ENCODE results near the gene NAT16. TPM values are rescaled to one million over a fixed set of nuclear protein-coding genes. Genes with fewer than 3 reads are reported as not detected.
A peak's percentile ranks its signal among the peaks of the same experiment; 100 is the strongest.

The NAT16 gene
- total and polyA plus RNA-seq, 2 of the 13 experiments (the other 11 are each of a cell fraction or from before 2014, with no cell fraction given), result 0.04 TPM; not detected in 1

DNA sequence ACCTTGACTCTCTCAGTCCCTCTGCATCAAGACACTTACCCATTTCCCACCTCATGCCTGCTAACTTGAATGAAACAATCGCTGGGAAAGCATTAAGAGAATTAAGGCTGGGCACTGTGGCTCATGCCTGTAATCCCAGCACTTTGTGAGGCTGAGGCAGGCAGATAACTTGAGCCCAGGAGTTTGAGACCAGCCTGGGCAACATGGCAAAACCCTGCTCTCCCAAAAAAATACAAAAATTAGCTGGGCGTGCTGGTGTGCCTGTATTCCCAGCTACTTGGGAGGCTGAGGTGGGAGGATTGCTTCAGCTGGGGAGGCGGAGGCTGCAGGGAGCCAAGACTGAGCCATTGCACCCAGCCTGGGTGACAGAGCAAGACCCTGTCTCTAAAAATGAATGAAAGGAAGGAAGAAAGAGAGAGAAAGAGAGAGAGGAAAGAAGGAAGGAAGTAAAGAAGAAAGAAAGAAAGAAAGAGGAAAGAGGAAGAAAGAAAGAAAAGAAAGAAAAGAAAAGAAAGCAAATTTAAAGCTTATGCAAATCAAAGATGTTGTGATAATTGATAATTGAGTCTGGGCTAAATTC is 52.5 kb downstream of the NAT16 start:
- no peak for DNase-seq (ENCODE audit: low spot score)
- Histone ChIP-seq H3K79me2 (ENCODE audit: insufficient read depth, low read length) (peaks cover 12% of the 10 kb centered on the region), H3K36me3 (replicated peaks in 1 of 2; ENCODE audit: control insufficient read depth in 1 of 2, insufficient read depth in 2 of 2, low read length in 2 of 2) (peaks cover 7 to 32% of the 10 kb centered on the region in 2 experiments; a peak in 4 of 5 replicates), H3K4me3 (replicated peaks in 1 of 3; ENCODE audit: insufficient read depth in 1 of 3, low read depth in 2 of 3, low read length in 3 of 3) (peak overlapping the region; percentile 74 to 82 (median 76)), H2AFZ (ENCODE audit: low read length) (no peak overlapping the region), H3K9ac (ENCODE audit: insufficient read depth, low read depth, low read length) (peak overlapping the region; percentile 77), H3K4me1 (ENCODE audit: insufficient read depth, low read length) (peaks cover 81% of the 10 kb centered on the region), H3K27ac (ENCODE audit: extremely low read length, insufficient read depth, low read length) (peak overlapping the region; percentile 99), H3K9me3 (ENCODE audit: low read length) (no peaks in the 10 kb centered on the region), H3K4me2 (ENCODE audit: low read depth, low read length) (peak overlapping the region; percentile 88), H3K27me3 (ENCODE audit: control insufficient read depth in 1 of 2, insufficient read depth in 2 of 2, low read length in 2 of 2) (no peaks in the 10 kb centered on the region; a peak in 1 of 5 replicates), H4K20me1 (ENCODE audit: insufficient read depth, low read length) (peaks cover 41% of the 10 kb centered on the region; the same call in 1 of the 2 replicates)
- ATAC-seq, result no peak
- intact Hi-C loops (cut with micrococcal nuclease; ENCODE audit: unreplicated experiment) (loop anchor here (2.0 kb wide), 1 partner anchor 27 kb away; no protein-coding TSS in a partner anchor), in situ Hi-C loops (cut with HindIII; ENCODE audit: extremely low pct_ligation_motif_present, low pct_unique_long_range_greater_than_20kb) (no loop called here)
- ChIA-PET POLR2A (interaction anchor here (0.7 to 3.9 kb wide), 15 partner anchors 10 to 252 kb away, joined by 3 to 56 read pairs (median 6); partner anchors contain the start of genes AP1S1, PLOD3, SRRT and TRIM56), CTCF (ENCODE audit: low intra/inter-chr PET ratio, low total read pairs) (interaction anchor here (1.9 kb wide), 1 partner anchor 11 kb away, joined by 9 read pairs; no protein-coding TSS in a partner anchor)
- TSS peak; percentile 54 for BruUV-seq (replicated peaks)
- no peak for FAIRE-seq
- WGBS (ENCODE audit: low lambda C conversion rate), result 54% methylated on average over 3 of the region's 3 CpGs
- TF ChIP-seq PAF1 (CRISPR knock-in tag; IDR thresholded peaks at IDR 0.05) (peak; percentile 72; the same call in 1 of the 2 replicates), POGZ (CRISPR knock-in tag; IDR thresholded peaks at IDR 0.05) (no peak), ZNF709 (CRISPR knock-in tag; IDR thresholded peaks at IDR 0.05) (peak; percentile 14; the same call in 1 of the 2 replicates), MZF1 (CRISPR knock-in tag; IDR thresholded peaks at IDR 0.05; ENCODE audit: borderline replicate concordance) (0 out of 2 replicates have a peak, but pooled peaks have one; percentile 68), ZNF720 (CRISPR knock-in tag; IDR thresholded peaks at IDR 0.05) (no peak), IRX3 (CRISPR knock-in tag; IDR thresholded peaks at IDR 0.05; ENCODE audit: borderline replicate concordance, low read depth) (no peak), ELF1 (CRISPR knock-in tag; IDR thresholded peaks at IDR 0.05) (no peak), HOXA7 (CRISPR knock-in tag; IDR thresholded peaks at IDR 0.05) (peak; percentile 83; the same call in 1 of the 2 replicates), ZNF430 (CRISPR knock-in tag; IDR thresholded peaks at IDR 0.05) (peak; percentile 35; the same call in 1 of the 2 replicates), ZNF589 (CRISPR knock-in tag; conservative IDR thresholded peaks at IDR 0.05) (peak; percentile 40; the same call in 1 of the 2 replicates), ZNF136 (CRISPR knock-in tag; IDR thresholded peaks at IDR 0.05; ENCODE audit: low read depth) (no peak), ZSCAN31 (CRISPR knock-in tag; IDR thresholded peaks at IDR 0.05; ENCODE audit: low read depth) (0 out of 2 replicates have a peak, but pooled peaks have one; percentile 1), ZNF510 (CRISPR knock-in tag; IDR thresholded peaks at IDR 0.05; ENCODE audit: low read depth) (no peak)
- TF ChIP-seq, protein P1, sequence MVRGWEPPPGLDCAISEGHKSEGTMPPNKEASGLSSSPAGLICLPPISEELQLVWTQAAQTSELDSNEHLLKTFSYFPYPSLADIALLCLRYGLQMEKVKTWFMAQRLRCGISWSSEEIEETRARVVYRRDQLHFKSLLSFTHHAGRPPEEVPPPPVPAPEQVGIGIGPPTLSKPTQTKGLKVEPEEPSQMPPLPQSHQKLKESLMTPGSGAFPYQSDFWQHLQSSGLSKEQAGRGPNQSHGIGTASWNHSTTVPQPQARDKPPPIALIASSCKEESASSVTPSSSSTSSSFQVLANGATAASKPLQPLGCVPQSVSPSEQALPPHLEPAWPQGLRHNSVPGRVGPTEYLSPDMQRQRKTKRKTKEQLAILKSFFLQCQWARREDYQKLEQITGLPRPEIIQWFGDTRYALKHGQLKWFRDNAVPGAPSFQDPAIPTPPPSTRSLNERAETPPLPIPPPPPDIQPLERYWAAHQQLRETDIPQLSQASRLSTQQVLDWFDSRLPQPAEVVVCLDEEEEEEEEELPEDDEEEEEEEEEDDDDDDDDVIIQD (CRISPR knock-in tag; IDR thresholded peaks at IDR 0.05; ENCODE audit: low read depth), result 0 out of 2 replicates have a peak, but pooled peaks have one; percentile 5
- TF ChIP-seq, protein P2, sequence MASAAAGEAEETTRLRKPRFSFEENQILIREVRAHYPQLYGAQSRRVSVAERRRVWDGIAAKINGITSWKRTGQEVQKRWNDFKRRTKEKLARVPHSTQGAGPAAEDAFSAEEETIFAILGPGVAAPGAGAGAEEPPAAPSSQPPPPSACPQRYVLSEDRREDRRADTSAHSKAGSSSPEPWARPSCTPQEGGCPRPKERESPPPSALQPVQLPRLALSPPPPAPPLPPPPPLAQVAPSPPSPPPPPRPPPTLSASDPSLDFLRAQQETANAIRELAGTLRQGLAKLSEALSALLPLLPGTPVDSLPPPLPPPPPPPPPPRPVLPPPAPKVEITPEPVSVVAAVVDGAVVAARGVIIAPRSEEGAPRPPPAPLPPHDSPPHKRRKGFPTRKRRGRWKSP (CRISPR knock-in tag; IDR thresholded peaks at IDR 0.05), result 0 out of 2 replicates have a peak, but pooled peaks have one; percentile 32
- TF ChIP-seq, protein P3, sequence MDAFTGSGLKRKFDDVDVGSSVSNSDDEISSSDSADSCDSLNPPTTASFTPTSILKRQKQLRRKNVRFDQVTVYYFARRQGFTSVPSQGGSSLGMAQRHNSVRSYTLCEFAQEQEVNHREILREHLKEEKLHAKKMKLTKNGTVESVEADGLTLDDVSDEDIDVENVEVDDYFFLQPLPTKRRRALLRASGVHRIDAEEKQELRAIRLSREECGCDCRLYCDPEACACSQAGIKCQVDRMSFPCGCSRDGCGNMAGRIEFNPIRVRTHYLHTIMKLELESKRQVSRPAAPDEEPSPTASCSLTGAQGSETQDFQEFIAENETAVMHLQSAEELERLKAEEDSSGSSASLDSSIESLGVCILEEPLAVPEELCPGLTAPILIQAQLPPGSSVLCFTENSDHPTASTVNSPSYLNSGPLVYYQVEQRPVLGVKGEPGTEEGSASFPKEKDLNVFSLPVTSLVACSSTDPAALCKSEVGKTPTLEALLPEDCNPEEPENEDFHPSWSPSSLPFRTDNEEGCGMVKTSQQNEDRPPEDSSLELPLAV (CRISPR knock-in tag; conservative IDR thresholded peaks at IDR 0.05; ENCODE audit: low read depth), result 0 out of 2 replicates have a peak, but pooled peaks have one; percentile 19
- TF ChIP-seq, protein P4, sequence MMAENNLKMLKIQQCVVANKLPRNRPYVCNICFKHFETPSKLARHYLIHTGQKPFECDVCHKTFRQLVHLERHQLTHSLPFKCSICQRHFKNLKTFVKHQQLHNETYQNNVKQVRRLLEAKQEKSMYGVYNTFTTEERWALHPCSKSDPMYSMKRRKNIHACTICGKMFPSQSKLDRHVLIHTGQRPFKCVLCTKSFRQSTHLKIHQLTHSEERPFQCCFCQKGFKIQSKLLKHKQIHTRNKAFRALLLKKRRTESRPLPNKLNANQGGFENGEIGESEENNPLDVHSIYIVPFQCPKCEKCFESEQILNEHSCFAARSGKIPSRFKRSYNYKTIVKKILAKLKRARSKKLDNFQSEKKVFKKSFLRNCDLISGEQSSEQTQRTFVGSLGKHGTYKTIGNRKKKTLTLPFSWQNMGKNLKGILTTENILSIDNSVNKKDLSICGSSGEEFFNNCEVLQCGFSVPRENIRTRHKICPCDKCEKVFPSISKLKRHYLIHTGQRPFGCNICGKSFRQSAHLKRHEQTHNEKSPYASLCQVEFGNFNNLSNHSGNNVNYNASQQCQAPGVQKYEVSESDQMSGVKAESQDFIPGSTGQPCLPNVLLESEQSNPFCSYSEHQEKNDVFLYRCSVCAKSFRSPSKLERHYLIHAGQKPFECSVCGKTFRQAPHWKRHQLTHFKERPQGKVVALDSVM (CRISPR knock-in tag; IDR thresholded peaks at IDR 0.05), result peak; percentile 87
